HG02981 (cell line): ENCODE measurements around the gene ZNF700.
A peak's percentile ranks its signal among the peaks of the same experiment; 100 is the strongest.
"Not testable (repeated sequence)": the region's sequence is repeated elsewhere in the genome, so short reads cannot be mapped to it uniquely, and the experiment has no call there.

Experiments
- ATAC-seq: cut with Tn5 transposase; IDR thresholded peaks from one replicate; pipeline ENCODE4 v1.9.1; 2021; ENCODE audit warnings: mild to moderate bottlenecking, moderate library complexity; ENCODE audit not compliant: unreplicated experiment

ZNF700 gene

DNA sequence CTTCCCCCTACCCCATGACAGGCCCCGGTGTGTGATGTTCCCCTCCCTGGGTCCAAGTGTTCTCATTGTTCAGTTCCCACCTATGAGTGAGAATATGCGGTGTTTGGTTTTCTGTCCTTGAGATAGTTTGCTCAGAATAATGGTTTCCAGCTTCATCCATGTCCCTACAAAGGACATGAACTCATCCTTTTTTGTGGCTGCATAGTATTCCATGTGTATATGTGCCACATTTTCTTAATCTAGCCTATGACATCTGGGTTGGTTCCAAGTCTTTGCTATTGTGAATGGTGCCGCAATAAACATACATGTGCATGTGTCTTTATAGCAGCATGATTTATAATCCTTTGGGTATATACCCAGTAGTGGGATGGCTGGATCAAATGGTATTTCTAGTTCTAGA, 13.5 kb downstream of the ZNF700 start:
- not testable (repeated sequence) for ATAC-seq

GRCh38 chr19:11941361-11941887, 16.5 kb downstream of the ZNF700 start:
- ATAC-seq = not testable (repeated sequence)

DNA sequence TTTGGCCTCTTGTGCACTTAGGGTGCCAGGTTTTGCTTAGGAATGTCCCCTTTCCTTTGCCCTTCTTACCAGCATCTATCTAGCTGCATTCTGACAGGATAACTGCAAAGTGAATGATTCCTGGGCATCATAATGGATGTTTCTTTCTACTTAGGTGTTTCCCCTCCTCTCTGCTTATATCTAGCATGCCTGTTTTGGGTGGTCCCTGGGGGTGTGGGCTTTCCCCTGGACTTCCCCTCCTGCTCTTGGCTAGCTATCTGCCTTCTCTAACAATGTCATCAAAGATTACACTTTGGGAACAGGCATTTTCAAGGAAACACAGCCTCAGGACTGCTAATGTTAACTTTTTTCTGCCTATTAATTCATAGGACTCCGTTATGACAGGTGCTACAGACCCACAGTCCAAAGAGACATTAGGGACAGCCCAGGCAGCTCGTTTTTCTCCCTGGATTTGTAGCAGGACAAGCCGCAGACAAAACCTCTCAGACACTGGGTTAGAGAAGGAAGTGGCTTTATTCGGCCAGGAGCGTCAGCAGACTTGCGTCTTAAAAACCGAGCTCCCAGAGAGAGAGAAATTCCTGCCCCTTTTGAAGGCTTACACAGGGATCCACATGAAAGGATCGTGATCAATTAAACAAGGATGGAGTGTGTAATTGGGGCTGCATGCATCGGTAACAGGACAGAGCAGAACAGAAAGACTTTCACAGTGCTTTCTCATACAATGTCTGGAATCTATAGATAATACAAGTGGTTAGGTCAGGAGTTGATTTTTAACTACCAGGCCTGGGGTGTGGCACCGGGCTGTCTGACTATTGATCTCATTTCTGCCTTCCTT, 17.3 kb downstream of the ZNF700 start:
- ATAC-seq = no peak

DNA sequence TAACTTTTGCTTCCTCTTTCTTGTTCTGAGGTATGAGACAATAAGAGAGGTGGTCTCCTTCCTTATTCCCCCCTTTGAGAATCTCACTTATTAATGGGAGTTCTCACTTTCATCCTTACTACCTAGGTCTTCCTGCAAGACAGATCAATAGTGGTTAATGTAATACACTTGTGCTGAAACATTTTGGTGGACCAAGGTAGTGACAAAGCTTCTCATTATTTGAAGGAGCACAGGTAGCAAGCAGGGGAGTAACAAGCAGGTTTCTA, 17.9 kb downstream of the ZNF700 start:
- no peak for ATAC-seq

GRCh38 chr19:11944656-11945055, 19.7 kb downstream of the ZNF700 start:
- ATAC-seq = no peak

DNA sequence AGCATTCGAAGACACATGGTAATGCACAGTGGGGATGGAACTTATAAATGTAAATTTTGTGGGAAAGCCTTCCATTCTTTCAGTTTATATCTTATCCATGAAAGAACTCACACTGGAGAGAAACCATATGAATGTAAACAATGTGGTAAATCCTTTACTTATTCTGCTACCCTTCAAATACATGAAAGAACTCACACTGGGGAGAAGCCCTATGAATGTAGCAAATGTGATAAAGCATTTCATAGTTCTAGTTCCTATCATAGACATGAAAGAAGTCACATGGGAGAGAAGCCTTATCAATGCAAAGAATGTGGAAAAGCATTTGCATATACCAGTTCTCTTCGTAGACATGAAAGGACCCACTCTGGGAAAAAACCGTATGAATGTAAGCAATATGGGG, 23.7 kb downstream of the ZNF700 start:
- no peak for ATAC-seq

- no peak for ATAC-seq
Observed at GRCh38 chr19:11949201-11949600, 24.3 kb downstream of the ZNF700 start.

DNA sequence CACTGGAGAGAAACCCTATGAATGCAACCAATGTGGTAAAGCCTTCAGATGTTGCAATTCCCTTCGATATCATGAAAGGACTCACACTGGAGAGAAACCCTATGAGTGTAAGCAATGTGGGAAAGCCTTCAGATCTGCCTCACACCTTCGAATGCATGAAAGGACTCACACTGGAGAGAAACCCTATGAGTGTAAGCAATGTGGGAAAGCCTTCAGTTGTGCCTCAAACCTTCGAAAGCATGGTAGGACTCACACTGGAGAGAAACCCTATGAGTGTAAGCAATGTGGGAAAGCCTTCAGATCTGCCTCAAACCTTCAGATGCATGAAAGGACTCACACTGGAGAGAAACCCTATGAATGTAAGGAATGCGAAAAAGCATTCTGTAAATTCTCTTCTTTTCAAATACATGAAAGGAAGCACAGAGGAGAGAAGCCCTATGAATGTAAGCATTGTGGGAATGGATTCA, 24.7 kb downstream of the ZNF700 start:
- not testable (repeated sequence) for ATAC-seq

DNA sequence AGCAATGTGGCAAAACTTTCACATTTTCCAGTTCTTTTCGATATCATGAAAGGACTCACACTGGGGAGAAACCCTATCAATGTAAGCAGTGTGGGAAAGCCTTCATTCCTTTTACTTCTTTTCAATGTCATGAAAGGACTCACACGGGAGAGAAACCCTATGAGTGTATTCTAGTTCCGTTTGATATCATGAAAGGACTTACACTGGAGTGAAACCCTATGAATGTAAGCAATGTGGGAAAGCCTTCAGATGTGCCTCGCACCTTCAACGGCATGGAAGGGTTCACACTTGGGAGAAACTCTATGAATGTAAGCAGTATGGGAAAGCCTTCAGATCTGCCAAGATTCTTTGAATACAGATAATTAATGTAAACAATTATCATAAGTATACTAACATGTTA, 25.4 kb downstream of the ZNF700 start:
- no peak for ATAC-seq

GRCh38 chr19:11963566-11964355, 38.9 kb downstream of the ZNF700 start:
- no peak for ATAC-seq

DNA sequence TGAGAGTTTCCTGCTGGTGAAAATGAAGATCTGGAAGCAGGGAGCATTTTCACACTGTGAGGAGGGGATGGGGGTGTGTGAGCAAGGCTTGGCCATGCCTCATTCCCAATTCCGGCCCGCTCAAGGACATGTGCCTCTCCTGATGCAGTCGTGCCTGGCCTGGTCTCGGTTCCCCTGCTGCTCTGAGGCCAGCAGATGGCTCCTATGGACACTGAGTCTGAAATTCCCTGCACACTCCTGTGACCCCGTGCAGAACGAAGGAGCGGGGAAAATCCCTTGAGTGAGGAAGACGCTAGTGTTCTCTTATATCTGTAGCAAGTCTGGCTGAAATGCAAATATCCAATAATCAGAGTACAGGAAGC, 39.6 kb downstream of the ZNF700 start:
- no peak for ATAC-seq

DNA sequence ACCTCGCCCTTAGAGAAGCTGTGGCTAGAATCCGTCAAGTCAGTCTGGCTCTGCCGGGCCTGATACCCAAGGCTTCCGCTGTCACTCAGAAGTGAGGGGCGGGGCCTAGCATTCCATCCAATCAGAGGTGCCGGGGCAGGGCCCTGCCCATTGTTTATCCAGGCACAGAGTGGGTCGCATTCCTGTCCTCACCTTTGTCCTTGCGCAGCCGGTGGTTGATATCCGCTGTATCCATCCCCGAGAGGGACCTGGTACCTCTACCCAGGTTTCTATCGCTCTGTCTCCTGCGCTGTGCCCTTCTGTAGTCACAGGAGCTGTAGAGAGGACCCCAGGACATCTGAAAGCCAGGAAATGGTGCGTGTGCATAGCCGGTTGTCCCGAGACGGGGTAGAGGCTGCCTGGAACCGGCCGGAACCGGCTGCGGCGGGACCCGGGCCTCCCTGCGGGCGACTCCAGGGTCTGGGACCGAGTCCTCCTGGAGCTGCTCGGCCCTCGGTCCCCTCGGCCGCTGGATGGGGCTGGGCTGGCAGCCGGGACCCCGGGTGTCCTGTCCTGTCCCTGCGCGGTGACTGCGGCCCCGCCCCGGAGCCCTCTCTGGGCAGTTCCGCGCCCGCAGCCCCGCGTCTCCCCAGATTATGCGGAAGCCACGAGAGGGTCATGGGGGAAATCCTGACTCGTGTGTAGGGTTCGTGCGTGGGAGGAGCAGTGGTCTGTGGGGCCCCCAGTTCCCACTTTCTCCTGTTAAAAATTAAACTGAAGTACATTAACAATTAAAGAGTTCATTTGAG, 40.1 kb downstream of the ZNF700 start, which contains the start of gene ZNF763:
Gene ZNF763 (plus strand): TSS at position 183 of the 788 bp plus-strand sequence. CDS start 169 bp downstream, at position 352.
- peak; percentile 91 for ATAC-seq

DNA sequence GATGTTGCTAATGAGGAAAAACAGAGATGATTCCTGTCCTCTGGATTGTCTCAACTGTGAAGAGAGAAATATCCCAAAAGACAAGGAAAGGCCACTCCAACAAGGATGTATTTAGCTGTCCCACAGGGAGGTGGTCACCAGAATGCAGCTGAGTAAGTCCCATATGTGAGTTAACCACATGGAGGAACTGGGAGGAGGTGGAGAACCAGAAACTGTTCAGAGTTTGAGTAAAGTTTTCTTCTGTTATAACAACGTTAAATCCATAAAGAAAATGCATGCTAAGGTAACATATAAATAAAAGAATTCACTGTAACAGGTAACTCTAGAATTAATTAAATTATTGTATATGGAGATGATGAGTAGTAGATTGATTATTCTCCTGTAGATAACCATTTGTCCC, 45.3 kb downstream of the ZNF700 start:
- ATAC-seq = no peak

GRCh38 chr19:11971041-11971440, 46.1 kb downstream of the ZNF700 start:
- no peak for ATAC-seq

GRCh38 chr19:11973019-11973810, 48.3 kb downstream of the ZNF700 start:
- no peak for ATAC-seq

GRCh38 chr19:11978492-11979100, 53.7 kb downstream of the ZNF700 start:
- no peak for ATAC-seq

DNA sequence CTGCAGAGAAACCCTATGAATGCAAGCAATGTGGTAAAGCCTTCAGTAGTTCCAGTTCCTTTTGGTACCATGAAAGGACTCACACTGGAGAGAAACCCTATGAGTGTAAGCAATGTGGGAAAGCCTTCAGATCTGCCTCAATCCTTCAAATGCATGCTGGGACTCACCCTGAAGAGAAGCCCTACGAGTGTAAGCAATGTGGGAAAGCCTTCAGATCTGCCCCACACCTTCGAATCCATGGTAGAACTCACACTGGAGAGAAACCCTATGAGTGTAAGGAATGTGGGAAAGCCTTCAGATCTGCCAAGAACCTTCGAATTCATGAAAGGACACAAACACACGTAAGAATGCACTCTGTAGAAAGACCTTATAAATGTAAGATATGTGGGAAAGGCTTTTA, 54.6 kb downstream of the ZNF700 start:
- ATAC-seq = no peak

- ATAC-seq = no peak
Observed at GRCh38 chr19:11982526-11982925, 57.6 kb downstream of the ZNF700 start.

GRCh38 chr19:11984986-11985385, 60.1 kb downstream of the ZNF700 start:
- no peak for ATAC-seq

DNA sequence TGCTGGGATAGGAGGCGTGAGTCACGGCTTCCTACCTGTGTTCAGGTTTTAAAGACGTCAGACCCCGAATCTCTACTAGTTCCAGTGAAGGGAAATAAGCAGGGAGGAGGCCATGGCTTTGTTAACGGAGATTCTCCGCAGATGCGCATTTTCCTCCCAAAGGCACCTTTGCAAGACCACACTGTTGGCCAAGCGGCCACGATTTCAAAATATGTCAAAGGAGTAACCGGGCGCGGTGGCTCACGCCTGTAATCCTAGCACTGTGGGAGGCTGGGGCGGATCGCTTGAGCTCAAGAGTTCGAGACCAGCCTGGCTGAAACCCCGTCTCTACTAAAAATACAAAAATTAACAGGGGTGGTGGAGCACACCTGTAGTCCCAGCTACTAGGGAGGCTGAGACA, 61.8 kb downstream of the ZNF700 start:
- ATAC-seq = no peak
